ENCODE data around the gene PLXNB3. TPM values are rescaled to one million over a fixed set of nuclear protein-coding genes. Genes with fewer than 3 reads are reported as not detected.

PLXNB3 gene
- total and polyA plus RNA-seq, 2 experiments from 2014 or later = 0.70 to 4.1 TPM

GRCh38 chrX:153781428-153782047 lies 17.5 kb downstream of the PLXNB3 start:
- peaks cover 7% of the 10 kb centered on the region for H3K27me3 Mint-ChIP-seq (ENCODE audit: insufficient read depth, low read depth, poor library complexity)
- H3K9me3 Mint-ChIP-seq = no peaks in the 10 kb centered on the region
- ATAC-seq = no peak
- H4K20me1 ChIP-seq (replicated peaks; ENCODE audit: insufficient read depth) = no peaks in the 10 kb centered on the region
- peaks cover 7% of the 10 kb centered on the region; the same call in 2 of the 3 replicates for H3K4me1 Mint-ChIP-seq
- no peaks in the 10 kb centered on the region for H3K27me3 ChIP-seq (ENCODE audit: insufficient read depth)
- no peak overlapping the region for H2AFZ ChIP-seq
- H3K4me3 ChIP-seq = no peak overlapping the region
- no peak overlapping the region for H3K27ac ChIP-seq (ENCODE audit: low read depth)
- H3K27ac Mint-ChIP-seq = no peak overlapping the region
- no peaks in the 10 kb centered on the region for H3K9me2 ChIP-seq (ENCODE audit: insufficient read depth)
- no peak overlapping the region for H3K4me2 ChIP-seq
- no peaks in the 10 kb centered on the region for H3K79me2 ChIP-seq (replicated peaks; ENCODE audit: insufficient read depth)
- H3K36me3 Mint-ChIP-seq (ENCODE audit: low read depth) = peaks cover 2% of the 10 kb centered on the region; the same call in 1 of the 3 replicates
- H3K4me3 Mint-ChIP-seq = no peak overlapping the region
- no peak for DNase-seq (ENCODE audit: low spot score)
- no peaks in the 10 kb centered on the region for H3F3A ChIP-seq (replicated peaks; ENCODE audit: low read depth)
- no peak for TF ChIP-seq ZNF114 (CRISPR knock-in tag; IDR thresholded peaks at IDR 0.05)
- no peaks in the 10 kb centered on the region for H3K4me1 ChIP-seq (ENCODE audit: insufficient read depth)
- no peaks in the 10 kb centered on the region for H3K36me3 ChIP-seq (ENCODE audit: insufficient read depth)

DNA sequence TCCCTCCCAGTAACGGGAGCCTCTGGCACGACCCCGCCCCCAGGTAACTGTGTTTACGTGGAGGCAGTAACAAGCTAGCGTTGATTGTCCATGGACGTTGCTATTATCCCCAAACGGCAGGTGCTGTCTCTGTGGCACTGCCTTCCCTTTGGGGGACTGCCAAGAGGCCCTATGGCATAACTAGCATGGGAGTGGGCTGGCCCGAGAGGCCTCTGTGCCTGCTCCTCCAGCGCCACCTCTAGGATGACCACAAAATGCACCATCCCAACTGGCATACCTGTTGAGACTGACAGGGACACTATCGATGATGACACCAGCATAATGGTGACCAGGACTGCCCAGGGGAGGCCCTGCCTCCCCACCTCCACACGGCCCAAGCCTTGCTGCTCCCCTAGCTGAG lies 18.3 kb downstream of the PLXNB3 start:
- peak; percentile 56 for DNase-seq (ENCODE audit: low spot score)
- ATAC-seq = peak; percentile 53

GRCh38 chrX:153782871-153783270 lies 18.8 kb downstream of the PLXNB3 start:
- H3K9me3 Mint-ChIP-seq = no peaks in the 10 kb centered on the region
- H3K4me3 Mint-ChIP-seq = no peak overlapping the region
- Histone ChIP-seq H2AFZ (no peak overlapping the region), H3F3A (replicated peaks; ENCODE audit: low read depth) (no peaks in the 10 kb centered on the region), H3K4me3 (no peak overlapping the region), H3K27me3 (ENCODE audit: insufficient read depth) (no peaks in the 10 kb centered on the region), H3K4me1 (ENCODE audit: insufficient read depth) (no peaks in the 10 kb centered on the region), H4K20me1 (replicated peaks; ENCODE audit: insufficient read depth) (no peaks in the 10 kb centered on the region), H3K79me2 (replicated peaks; ENCODE audit: insufficient read depth) (no peaks in the 10 kb centered on the region), H3K27ac (ENCODE audit: low read depth) (no peak overlapping the region), H3K36me3 (ENCODE audit: insufficient read depth) (no peaks in the 10 kb centered on the region), H3K4me2 (no peak overlapping the region), H3K9me2 (ENCODE audit: insufficient read depth) (no peaks in the 10 kb centered on the region)
- H3K27me3 Mint-ChIP-seq (ENCODE audit: insufficient read depth, low read depth, poor library complexity) = peaks cover 7% of the 10 kb centered on the region
- peaks cover 3% of the 10 kb centered on the region; the same call in 1 of the 3 replicates for H3K36me3 Mint-ChIP-seq (ENCODE audit: low read depth)
- DNase-seq (ENCODE audit: low spot score) = no peak
- H3K27ac Mint-ChIP-seq = no peak overlapping the region
- H3K4me1 Mint-ChIP-seq = peaks cover 7% of the 10 kb centered on the region; the same call in 2 of the 3 replicates
- no peak for ATAC-seq
- TF ChIP-seq EZH2phosphoT487 (IDR thresholded peaks at IDR 0.05; ENCODE audit: unreplicated experiment) (no peak), POLR2AphosphoS5 (IDR thresholded peaks at IDR 0.05; ENCODE audit: low read depth) (no peak), ZNF331 (CRISPR knock-in tag; IDR thresholded peaks at IDR 0.05; ENCODE audit: low read depth) (no peak), STAT1 (IDR thresholded peaks at IDR 0.05; ENCODE audit: unreplicated experiment) (no peak), CREB1 (CRISPR knock-in tag; IDR thresholded peaks at IDR 0.05; ENCODE audit: low read depth) (no peak)

More for the DNA sequence above, 18.3 kb downstream of the PLXNB3 start:
- H3K36me3 Mint-ChIP-seq (ENCODE audit: low read depth) = peaks cover 3% of the 10 kb centered on the region; the same call in 1 of the 3 replicates
- peaks cover 7% of the 10 kb centered on the region; the same call in 2 of the 3 replicates for H3K4me1 Mint-ChIP-seq
- Histone ChIP-seq H4K20me1 (replicated peaks; ENCODE audit: insufficient read depth) (no peaks in the 10 kb centered on the region), H3K36me3 (ENCODE audit: insufficient read depth) (no peaks in the 10 kb centered on the region), H2AFZ (no peak overlapping the region), H3K27me3 (ENCODE audit: insufficient read depth) (no peaks in the 10 kb centered on the region), H3K4me2 (no peak overlapping the region), H3K27ac (ENCODE audit: low read depth) (no peak overlapping the region), H3K4me3 (no peak overlapping the region), H3K4me1 (ENCODE audit: insufficient read depth) (no peaks in the 10 kb centered on the region), H3K9me2 (ENCODE audit: insufficient read depth) (no peaks in the 10 kb centered on the region), H3K79me2 (replicated peaks; ENCODE audit: insufficient read depth) (no peaks in the 10 kb centered on the region), H3F3A (replicated peaks; ENCODE audit: low read depth) (no peaks in the 10 kb centered on the region)
- no peaks in the 10 kb centered on the region for H3K9me3 Mint-ChIP-seq
- TF ChIP-seq, protein P1, sequence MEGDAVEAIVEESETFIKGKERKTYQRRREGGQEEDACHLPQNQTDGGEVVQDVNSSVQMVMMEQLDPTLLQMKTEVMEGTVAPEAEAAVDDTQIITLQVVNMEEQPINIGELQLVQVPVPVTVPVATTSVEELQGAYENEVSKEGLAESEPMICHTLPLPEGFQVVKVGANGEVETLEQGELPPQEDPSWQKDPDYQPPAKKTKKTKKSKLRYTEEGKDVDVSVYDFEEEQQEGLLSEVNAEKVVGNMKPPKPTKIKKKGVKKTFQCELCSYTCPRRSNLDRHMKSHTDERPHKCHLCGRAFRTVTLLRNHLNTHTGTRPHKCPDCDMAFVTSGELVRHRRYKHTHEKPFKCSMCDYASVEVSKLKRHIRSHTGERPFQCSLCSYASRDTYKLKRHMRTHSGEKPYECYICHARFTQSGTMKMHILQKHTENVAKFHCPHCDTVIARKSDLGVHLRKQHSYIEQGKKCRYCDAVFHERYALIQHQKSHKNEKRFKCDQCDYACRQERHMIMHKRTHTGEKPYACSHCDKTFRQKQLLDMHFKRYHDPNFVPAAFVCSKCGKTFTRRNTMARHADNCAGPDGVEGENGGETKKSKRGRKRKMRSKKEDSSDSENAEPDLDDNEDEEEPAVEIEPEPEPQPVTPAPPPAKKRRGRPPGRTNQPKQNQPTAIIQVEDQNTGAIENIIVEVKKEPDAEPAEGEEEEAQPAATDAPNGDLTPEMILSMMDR (conservative IDR thresholded peaks at IDR 0.05; ENCODE audit: low read depth in 2 of 2) = peak; percentile 31 to 61
- TF ChIP-seq EZH2 (IDR thresholded peaks at IDR 0.05; ENCODE audit: low read depth, unreplicated experiment) (no peak), NANOG (IDR thresholded peaks at IDR 0.05; ENCODE audit: borderline replicate concordance) (no peak)
- no peak overlapping the region for H3K27ac Mint-ChIP-seq
- no peak overlapping the region for H3K4me3 Mint-ChIP-seq
- H3K27me3 Mint-ChIP-seq (ENCODE audit: insufficient read depth, low read depth, poor library complexity) = peaks cover 7% of the 10 kb centered on the region

Measured in GM23338 (cell line).